Natural killer cell treated with Interleukin-12 subunit alpha and Interleukin-12 subunit beta and Interleukin-15 and Interleukin-18, amount 100 ng/mL, for 72 hours (primary cell): Measurements from ENCODE around the gene TGDS. TPM values are rescaled to one million over a fixed set of nuclear protein-coding genes. Genes with fewer than 3 reads are reported as not detected.
A peak's percentile ranks its signal among the peaks of the same experiment; 100 is the strongest.

ENCODE experiments used
- ATAC-seq, 2 donors: fragments of 150-1000 bp; cut with Tn5 transposase in 1 of 2; sonication (Bioruptor Pico), chemical (Tn5 transposase) in 1 of 2; 2 replicates each; pipeline ENCODE4 v1.10.0; 2021
- DNase-seq: peaks from one replicate; pipeline ENCODE4 v3.0.0; 2022; ENCODE audit warnings: low spot score
- H3K27ac Mint-ChIP-seq, 2 donors: 1 replicate in 1 of 2; 2 replicates in 1 of 2; pipeline ENCODE4 v1.8.0; 2022; ENCODE audit warnings: mixed read lengths in 2 of 2, mild to moderate bottlenecking in 1 of 2, moderate library complexity in 1 of 2
- H3K27me3 Mint-ChIP-seq, 2 donors: 1 replicate in 1 of 2; 2 replicates in 1 of 2; pipeline ENCODE4 v1.8.0; 2022; ENCODE audit warnings: mixed read lengths in 2 of 2
- H3K36me3 Mint-ChIP-seq: one replicate; pipeline ENCODE4 v1.8.0; 2022; ENCODE audit warnings: mixed read lengths
- H3K4me1 Mint-ChIP-seq, 2 donors: 1 replicate in 1 of 2; 2 replicates in 1 of 2; pipeline ENCODE4 v1.8.0; 2022; ENCODE audit warnings: low read depth in 2 of 2, mixed read lengths in 2 of 2, mild to moderate bottlenecking in 1 of 2
- H3K4me3 Mint-ChIP-seq: one replicate; pipeline ENCODE4 v1.8.0; 2022; ENCODE audit warnings: mixed read lengths
- H3K9me3 Mint-ChIP-seq: 2 replicates; pipeline ENCODE4 v1.8.0; 2022; ENCODE audit warnings: mixed read lengths
- total RNA-seq, 2 donors: library from RNA; stranded (reverse); gene quantifications; one replicate each; pipeline ENCODE4 v1.2.3, GENCODE V29; 2022

The TGDS gene
- total RNA-seq, 2 donors from 2014 or later, result 18.7 to 20.5 TPM

DNA sequence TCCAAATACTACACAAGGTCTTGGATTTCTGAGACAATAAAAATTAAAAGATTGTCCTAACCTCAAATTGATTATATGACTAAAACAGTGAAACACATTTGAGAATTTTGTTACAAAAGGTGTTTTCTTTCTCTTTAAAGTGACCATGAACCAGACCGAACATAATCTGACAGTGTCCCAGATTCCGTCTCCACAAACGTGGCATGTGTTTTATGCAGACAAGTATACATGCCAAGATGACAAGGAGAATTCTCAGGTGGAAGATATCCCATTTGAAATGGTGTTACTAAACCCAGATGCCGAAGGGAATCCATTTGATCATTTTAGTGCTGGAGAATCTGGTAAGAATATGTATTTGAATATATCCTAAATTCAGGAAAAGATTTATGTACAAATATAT, 16.1 kb upstream of the TGDS start:
- ATAC-seq (no peak), DNase-seq (no peak)
- H3K4me1 Mint-ChIP-seq, result peaks cover 11 to 14% of the 10 kb centered on the region in 2 donors
- no peaks in the 10 kb centered on the region for H3K27me3 Mint-ChIP-seq
- no peak overlapping the region for H3K27ac Mint-ChIP-seq
- no peak overlapping the region for H3K4me3 Mint-ChIP-seq
- peaks cover 8% of the 10 kb centered on the region for H3K36me3 Mint-ChIP-seq
- H3K9me3 Mint-ChIP-seq, result no peaks in the 10 kb centered on the region

DNA sequence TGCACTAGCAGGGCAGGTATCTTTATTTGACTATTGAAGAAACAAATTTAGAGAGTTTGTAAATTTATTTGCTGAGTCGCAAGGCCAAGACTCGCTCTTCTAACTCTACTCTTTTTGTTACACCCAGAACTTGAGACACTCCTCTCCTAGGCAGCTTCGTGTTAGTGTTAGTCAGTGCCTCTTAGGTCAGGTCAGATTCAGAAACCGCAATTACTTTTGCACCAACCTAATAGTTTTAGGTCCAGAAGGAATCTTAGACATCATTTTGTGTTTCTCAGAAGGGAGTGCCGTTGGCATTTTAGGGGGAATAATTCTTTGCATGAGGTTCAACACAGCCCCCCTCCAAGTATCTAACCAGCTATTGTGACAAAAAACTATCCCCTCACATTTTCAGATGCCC, 14.5 kb upstream of the TGDS start:
- ATAC-seq, result no peak
- Mint-ChIP-seq H3K4me3 (no peak overlapping the region), H3K27me3 (no peaks in the 10 kb centered on the region), H3K4me1 (peaks cover 10 to 11% of the 10 kb centered on the region in 2 donors), H3K27ac (no peak overlapping the region), H3K9me3 (no peaks in the 10 kb centered on the region), H3K36me3 (peaks cover 15% of the 10 kb centered on the region)
- DNase-seq, result no peak

DNA sequence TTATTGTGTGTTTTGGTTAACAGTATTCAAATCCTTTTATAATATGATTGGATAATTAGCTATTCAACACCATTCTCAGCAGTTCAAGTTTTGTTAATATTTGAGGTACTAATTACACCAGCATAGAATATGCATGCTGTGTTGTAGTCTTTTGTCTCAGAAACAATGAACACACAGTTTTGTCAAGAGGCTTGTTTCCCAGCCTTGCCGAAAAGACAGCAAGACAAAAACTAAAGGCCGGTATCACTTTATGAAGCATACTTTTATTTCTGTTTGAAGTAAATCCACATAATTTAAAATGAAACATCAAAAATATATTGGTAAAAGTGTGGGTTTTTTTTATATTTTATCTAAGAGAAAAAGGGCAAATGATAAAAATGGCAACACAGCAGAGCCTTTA, 13.2 kb upstream of the TGDS start:
- Mint-ChIP-seq H3K36me3 (peaks cover 10% of the 10 kb centered on the region), H3K4me1 (peaks cover 7 to 11% of the 10 kb centered on the region in 2 donors), H3K9me3 (no peaks in the 10 kb centered on the region), H3K4me3 (no peak overlapping the region), H3K27me3 (no peaks in the 10 kb centered on the region), H3K27ac (no peak overlapping the region)
- no peak for DNase-seq
- no peak for ATAC-seq

DNA sequence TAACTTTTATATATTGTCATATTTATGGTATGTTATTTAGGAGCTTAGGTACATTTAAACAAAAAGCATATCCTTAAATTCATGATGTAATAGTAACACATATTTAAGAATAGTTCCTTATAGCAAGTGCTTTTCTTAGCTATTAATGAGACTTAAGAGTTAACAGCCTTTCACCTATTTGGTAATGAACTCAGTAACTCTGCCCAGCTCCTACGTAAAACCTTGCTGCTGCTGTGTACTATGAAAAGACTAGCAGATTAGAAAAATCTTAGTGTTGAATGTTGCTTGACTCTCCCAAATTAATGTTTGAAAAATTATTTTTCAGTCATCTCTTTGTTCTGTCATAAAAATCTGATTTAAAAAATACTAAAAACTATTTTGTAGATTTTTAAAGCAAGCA, 12.6 kb upstream of the TGDS start:
- Mint-ChIP-seq H3K4me3 (no peak overlapping the region), H3K9me3 (no peaks in the 10 kb centered on the region), H3K36me3 (peaks cover 10% of the 10 kb centered on the region), H3K4me1 (peaks cover 7 to 11% of the 10 kb centered on the region in 2 donors), H3K27ac (no peak overlapping the region), H3K27me3 (no peaks in the 10 kb centered on the region)
- no peak for ATAC-seq
- no peak for DNase-seq

DNA sequence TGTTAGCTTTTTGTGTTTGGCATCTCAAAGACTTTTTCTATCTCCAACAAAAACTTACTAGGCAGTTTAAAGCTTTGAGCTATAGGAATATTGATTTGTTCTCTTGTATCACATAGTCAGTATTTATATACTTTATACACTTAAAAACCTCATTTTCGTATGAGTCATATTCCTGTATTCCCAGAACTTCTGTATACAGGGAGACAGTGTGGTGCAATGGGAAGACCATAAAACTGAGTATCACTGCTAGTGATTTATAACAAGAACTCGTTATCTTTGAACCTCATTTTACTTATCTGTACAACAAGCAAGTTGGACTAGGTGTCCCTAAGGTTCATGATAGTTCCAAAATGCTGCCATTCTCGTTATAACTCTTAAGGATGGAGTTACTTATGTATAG, 12.0 kb upstream of the TGDS start:
- ATAC-seq, result no peak

DNA sequence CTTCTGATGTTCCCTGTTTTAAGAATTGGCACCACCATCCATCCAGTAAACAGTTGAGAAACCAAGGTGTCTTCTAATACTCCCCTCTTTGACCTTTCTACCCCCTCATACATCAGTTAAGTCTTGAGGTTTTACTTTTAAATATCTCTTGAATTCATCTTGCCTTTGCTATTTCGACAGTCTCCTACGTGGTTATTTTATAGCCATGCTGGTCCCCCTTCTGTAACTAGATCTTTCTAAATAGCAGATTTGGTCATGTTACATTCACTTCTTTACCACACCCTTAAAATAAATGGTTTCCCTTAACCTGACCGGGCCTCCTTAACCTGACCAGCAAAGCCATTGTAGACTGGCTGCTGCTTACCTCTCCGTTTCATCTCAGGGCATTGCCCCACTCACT, 11.1 kb upstream of the TGDS start:
- no peak for ATAC-seq
- no peaks in the 10 kb centered on the region for H3K27me3 Mint-ChIP-seq
- DNase-seq, result no peak
- H3K4me3 Mint-ChIP-seq, result no peak overlapping the region
- H3K27ac Mint-ChIP-seq, result peak overlapping the region; percentile 7 to 36
- peaks cover 11 to 19% of the 10 kb centered on the region in 2 donors for H3K4me1 Mint-ChIP-seq
- H3K36me3 Mint-ChIP-seq, result peaks cover 10% of the 10 kb centered on the region
- no peaks in the 10 kb centered on the region for H3K9me3 Mint-ChIP-seq

More for the DNA sequence above, 12.0 kb upstream of the TGDS start:
- Mint-ChIP-seq H3K27ac (no peak overlapping the region), H3K27me3 (no peaks in the 10 kb centered on the region), H3K9me3 (no peaks in the 10 kb centered on the region), H3K4me3 (no peak overlapping the region), H3K36me3 (peaks cover 10% of the 10 kb centered on the region), H3K4me1 (peaks cover 7 to 14% of the 10 kb centered on the region in 2 donors)
- no peak for DNase-seq

DNA sequence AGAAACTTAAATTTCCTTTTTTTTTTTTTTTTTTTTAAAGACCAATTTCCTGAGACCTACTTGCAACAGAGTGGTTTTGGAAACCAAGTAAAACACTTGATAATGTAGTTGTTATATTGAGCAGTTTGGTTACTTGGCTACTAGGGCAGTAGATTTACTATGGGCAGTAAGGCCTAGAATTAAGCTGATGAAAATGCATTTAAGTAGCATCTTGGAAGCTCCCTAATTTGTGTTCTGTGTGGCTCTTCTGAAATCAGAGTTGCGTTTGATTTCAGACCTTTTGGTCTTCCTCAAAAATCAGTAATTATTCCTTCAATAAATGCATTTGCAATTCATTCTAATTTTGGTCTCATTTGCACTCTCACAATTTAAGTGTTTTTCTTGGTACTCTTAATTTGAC, 6.5 kb upstream of the TGDS start:
- Mint-ChIP-seq H3K4me3 (peak overlapping the region; percentile 79), H3K9me3 (peaks cover 4% of the 10 kb centered on the region), H3K4me1 (peaks cover 20 to 24% of the 10 kb centered on the region in 2 donors), H3K36me3 (peaks cover 15% of the 10 kb centered on the region), H3K27me3 (no peaks in the 10 kb centered on the region), H3K27ac (peak overlapping the region; percentile 61 to 63)
- DNase-seq (no peak), ATAC-seq (no peak)

DNA sequence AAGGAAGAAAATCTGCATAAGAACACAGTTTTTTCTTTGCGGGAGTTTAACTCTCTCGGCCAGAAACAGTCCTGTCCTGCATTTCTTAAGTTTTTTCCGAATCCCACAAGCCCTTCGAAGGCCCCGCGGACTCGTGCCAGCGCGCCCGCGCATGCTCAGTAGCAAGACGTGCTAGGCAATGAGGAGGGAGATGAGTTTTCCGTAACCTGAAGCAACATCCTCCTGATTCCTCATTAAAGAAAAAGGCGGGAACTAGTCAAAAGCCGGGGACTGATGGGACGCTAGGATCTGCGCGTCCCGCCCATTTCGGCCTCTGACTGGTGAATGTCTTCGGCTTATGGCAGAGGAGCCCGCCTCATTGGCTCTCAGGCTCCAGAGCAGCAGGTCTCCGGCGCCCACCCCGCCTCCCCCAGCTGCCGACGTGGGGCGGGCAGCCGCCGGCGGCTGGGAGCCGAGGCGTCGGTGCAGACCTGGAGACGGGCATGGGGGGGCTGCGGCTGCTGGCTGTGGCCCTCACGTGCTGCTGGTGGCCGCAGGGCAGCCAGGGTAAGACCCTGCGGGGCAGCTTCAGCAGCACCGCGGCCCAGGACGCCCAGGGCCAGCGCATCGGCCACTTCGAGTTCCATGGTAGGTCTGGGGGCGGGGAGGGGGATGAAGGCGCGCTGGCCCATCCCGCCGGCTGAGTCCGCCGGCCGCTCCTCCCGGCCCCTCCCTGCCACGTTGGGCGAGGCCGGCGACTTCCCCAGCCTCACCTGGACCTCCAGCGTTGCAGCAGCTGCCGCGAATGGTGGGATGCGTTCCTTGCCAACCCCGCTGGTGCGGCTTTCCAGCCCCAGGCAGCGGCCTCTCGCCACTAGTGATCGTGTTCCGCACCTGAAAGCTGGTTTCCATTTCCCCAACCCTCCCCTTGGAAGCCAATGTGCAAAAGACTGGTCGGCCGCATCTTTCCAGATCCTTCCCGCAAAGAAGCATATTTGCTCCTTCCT, 5.8 kb upstream of the TGDS start, which contains the start of gene GPR180:
GPR180 (plus strand) TSS at position 412 of the 986 bp plus-strand sequence; CDS start at position 483, 71 bp downstream.
- Mint-ChIP-seq H3K4me1 (peaks cover 14 to 21% of the 10 kb centered on the region in 2 donors), H3K27ac (peak within 1 kb of the TSS; percentile 61 to 83), H3K36me3 (peaks cover 8% of the 10 kb centered on the region), H3K9me3 (peaks cover 4% of the 10 kb centered on the region), H3K27me3 (no peaks in the 10 kb centered on the region), H3K4me3 (peak within 1 kb of the TSS; percentile 79)
- DNase-seq (peak; percentile 97), ATAC-seq (peak; percentile 100)

DNA sequence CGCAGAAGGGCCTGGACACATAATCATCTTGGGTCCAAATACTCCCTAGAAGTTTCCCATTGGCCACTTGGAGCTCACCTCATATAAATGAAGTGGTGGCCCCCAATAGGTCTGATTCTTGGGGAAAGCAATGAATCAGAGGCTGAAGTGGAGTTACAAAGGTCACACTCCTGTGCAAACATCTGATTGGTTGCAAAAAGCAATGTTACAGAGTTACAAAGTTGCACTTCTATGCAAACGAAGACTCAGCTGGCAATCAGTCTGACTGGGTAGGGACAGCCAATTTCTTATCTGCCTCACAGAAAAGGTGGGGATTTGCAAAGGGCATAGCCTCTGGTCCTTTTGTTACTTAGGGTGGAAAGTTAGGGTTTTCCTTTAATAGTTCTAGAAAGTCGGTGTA, 3.9 kb upstream of the TGDS start:
- H3K27ac Mint-ChIP-seq, result peak overlapping the region; percentile 33 to 79

DNA sequence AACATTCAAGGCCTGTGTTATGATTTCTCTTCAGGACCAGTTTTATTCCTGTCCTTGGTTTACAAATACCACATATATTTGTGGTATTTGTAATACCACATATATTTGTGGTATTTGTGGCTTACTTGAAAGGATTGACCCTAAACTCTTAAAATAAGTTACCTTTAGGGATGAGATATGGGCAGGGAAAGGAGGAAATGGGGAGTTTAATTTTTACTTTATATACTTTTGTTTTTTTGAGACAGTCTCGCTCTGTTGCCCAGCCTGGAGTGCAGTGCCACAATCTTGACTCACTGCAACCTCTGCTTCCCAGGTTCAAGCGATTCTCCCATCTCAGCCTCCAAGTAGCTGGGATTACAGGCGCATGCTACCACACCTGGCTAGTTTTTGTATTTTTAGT, 2.3 kb upstream of the TGDS start:
- peak overlapping the region in 1 of 2 donors; percentile 53 for H3K27ac Mint-ChIP-seq
- peaks cover 32 to 37% of the 10 kb centered on the region in 2 donors for H3K4me1 Mint-ChIP-seq

More for the DNA sequence above, 3.9 kb upstream of the TGDS start:
- ATAC-seq (no peak), DNase-seq (no peak)
- Mint-ChIP-seq H3K36me3 (peaks cover 14% of the 10 kb centered on the region), H3K4me3 (no peak overlapping the region), H3K4me1 (peaks cover 26 to 32% of the 10 kb centered on the region in 2 donors), H3K27me3 (no peaks in the 10 kb centered on the region), H3K9me3 (peaks cover 4% of the 10 kb centered on the region)

DNA sequence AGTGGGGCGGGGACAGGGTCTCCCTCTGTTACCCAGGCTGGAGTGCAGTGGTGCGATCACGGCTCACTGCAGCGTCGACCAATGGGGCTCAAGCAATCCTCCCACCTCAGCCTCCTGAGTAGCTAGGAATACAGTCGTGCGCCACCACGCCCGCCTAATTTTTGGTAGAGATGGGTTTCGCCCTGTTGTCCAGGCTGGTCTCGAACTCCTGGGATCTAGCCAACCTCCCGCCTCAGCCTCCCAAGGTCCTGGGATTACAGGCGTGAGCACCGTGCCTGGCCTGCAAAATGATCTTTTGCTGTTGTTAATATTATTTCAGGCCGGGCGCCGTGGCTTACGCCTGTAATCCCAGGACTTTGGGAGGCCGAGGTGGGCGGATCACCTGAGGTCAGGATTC, 621 bp upstream of the TGDS start:
- ATAC-seq (no peak), DNase-seq (no peak)
- Mint-ChIP-seq H3K9me3 (peaks cover 4% of the 10 kb centered on the region), H3K27ac (peak overlapping the region; percentile 91 to 94), H3K4me3 (peak overlapping the region; percentile 96), H3K36me3 (peaks cover 14% of the 10 kb centered on the region), H3K27me3 (no peaks in the 10 kb centered on the region), H3K4me1 (peaks cover 28 to 30% of the 10 kb centered on the region in 2 donors)

More for the DNA sequence above, 2.3 kb upstream of the TGDS start:
- DNase-seq (no peak), ATAC-seq (no peak)
- no peak overlapping the region for H3K4me3 Mint-ChIP-seq
- peaks cover 14% of the 10 kb centered on the region for H3K36me3 Mint-ChIP-seq
- H3K27me3 Mint-ChIP-seq, result no peaks in the 10 kb centered on the region
- peaks cover 4% of the 10 kb centered on the region for H3K9me3 Mint-ChIP-seq

DNA sequence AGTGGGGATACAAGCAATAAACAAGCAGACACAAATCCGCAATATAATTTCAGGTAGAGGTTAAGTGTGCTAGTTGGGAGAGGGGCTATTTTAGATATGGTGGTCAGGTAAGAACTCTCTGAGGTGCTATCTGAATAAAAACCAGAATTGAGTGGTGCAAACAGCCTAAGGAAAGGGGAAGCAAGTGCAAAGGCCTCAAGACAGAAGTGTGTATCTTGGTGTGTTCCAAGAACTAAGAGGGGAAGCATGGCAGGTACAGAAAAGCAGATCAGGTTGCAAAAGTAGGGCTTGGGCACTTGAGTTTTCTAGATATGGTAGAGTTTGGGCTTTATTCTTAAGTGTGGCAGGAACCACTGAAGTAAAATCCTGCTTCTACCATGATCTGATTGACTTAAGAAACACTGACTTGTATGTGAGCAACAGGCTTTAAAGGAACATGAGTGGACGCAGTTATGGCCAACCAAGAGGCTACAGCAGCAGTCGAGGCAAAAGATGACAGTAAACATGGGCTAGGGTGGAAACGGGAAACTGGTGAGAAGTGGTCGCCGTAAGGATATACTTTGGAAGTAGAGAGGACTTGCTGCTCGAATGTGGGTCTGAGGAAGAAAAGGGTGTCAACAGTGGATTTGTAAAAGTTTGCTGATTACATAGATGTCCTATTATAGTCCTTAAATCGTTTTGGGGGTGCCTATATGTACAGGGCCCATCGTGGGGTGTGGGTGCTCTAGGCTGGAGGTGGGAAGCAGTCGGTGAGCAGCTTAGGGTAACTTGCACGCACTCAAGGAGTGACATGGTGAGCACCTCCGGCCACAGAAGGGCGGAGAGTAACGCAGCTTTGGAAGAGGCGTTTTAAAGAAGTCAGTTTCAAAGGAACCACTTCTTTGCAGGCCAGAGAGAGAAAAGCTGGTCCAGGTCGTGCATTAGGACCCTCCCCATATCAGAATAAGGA, 677 bp downstream of the TGDS start:
- Mint-ChIP-seq H3K27ac (peak overlapping the region; percentile 91 to 94), H3K4me3 (peak overlapping the region; percentile 96), H3K27me3 (no peaks in the 10 kb centered on the region), H3K36me3 (peaks cover 9% of the 10 kb centered on the region), H3K4me1 (peaks cover 23% of the 10 kb centered on the region in 2 donors), H3K9me3 (no peaks in the 10 kb centered on the region)
- ATAC-seq, result peak; percentile 60 to 76
- no peak for DNase-seq

DNA sequence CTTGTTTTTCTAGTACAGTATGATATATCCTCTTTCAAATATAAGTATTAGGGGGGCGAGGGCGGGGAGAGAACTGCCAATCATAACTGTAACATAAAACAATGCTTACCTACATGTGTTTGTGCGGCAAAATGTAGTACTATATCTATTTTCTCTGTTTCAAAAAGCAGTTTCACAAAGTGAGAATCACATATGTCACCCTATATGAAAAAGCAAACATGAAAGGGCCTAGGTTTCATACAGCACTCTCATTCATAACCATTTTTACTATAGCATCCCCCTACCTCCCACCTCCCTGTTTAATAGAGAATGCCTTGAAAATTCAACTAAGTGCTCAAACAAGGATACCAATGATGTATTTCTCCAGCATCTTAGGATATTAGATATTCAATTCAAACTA, 5.2 kb downstream of the TGDS start:
- Mint-ChIP-seq H3K27ac (no peak overlapping the region), H3K4me3 (no peak overlapping the region), H3K36me3 (peaks cover 19% of the 10 kb centered on the region), H3K4me1 (peaks cover 33 to 35% of the 10 kb centered on the region in 2 donors), H3K27me3 (no peaks in the 10 kb centered on the region), H3K9me3 (no peaks in the 10 kb centered on the region)
- DNase-seq (no peak), ATAC-seq (no peak)
